ENCODE measurements around the gene TAGLN2. TPM values are rescaled to one million over a fixed set of nuclear protein-coding genes. Genes with fewer than 3 reads are reported as not detected.
A peak's percentile ranks its signal among the peaks of the same experiment; 100 is the strongest.

Gene TAGLN2
- total and polyA plus RNA-seq, 9 of the 15 experiments (the other 6 are each of a cell fraction or from before 2014, with no cell fraction given) = 192 to 683 (median 455) TPM

DNA sequence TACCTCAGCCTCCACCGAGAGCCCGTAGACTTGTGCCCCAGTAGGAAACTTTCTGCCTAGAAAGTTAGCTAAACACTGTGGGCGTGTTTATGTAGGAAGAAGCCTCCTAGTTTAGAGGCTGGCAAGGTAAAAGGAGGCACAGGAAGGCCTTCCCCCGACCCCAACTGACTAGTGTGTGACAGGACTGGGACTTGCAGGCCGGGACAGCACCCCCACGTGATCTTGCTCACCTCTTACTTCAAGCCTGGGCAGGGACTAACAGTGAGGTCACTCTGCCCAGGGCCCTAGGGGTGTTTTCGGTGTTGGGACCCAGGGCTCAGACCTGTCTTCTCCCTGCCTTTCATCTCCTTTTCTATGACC is 392 bp upstream of the TAGLN2 start (continued):
- TF ChIP-seq NRF1 (conservative IDR thresholded peaks at IDR 0.05 in 1 of 2, IDR thresholded peaks at IDR 0.05 in 1 of 2) = 0 out of 4 replicates have a peak, but pooled peaks of 1 of the 2 experiments have one; percentile 6
- TF ChIP-seq FOXP1 (CRISPR knock-in tag; IDR thresholded peaks at IDR 0.05) = no peak
- TF ChIP-seq HDAC8 (tag; IDR thresholded peaks at IDR 0.05) = no peak
- no peak for TF ChIP-seq ZNF644 (tag; IDR thresholded peaks at IDR 0.05; ENCODE audit: low read depth)
- TF ChIP-seq PHF21A (IDR thresholded peaks at IDR 0.05; ENCODE audit: borderline replicate concordance, low read depth) = no peak
- TF ChIP-seq, protein P1, sequence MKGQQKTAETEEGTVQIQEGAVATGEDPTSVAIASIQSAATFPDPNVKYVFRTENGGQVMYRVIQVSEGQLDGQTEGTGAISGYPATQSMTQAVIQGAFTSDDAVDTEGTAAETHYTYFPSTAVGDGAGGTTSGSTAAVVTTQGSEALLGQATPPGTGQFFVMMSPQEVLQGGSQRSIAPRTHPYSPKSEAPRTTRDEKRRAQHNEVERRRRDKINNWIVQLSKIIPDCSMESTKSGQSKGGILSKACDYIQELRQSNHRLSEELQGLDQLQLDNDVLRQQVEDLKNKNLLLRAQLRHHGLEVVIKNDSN (CRISPR knock-in tag; IDR thresholded peaks at IDR 0.05) = peak; percentile 83

DNA sequence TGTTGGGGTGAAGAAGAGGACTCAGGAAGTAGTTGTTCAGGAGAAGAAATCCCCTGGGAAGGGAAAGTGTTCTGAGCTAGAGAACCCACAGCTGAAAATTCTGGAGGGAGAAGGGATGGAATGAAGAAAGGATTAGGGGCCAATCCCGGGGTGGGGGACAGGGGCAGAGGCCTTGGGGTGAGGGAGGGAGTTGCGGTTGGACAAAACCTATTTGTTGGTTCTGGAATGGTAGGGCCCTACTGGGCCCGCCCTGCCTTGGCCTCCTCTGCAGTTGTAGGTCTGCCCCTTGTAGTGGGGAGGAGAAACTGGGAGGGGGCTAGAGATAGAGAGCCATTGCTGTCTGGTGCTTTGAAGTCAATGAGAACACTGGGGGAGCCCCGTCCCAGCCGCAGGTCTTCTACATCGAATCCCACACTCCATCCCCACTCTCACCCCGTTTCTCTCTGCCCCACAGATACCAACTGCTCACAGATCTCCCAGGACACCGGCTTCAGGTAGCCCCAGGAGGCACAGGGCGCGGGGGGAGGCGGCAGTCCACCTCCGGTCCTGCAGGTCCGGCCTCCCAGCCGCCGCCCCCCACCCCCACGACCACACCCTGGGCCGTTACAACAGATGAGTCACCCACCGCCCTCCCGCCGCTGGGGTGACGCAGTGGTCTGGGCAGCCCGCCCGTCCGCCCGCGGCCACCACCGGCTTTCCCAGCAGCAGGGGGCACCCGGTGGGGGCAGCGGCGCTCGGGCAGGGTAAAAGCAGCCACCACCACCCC is 1.1 kb downstream of the TAGLN2 start:
- Histone ChIP-seq H3K79me2 (ENCODE audit: control insufficient read depth, insufficient read depth, low read length) (peaks cover 62% of the 10 kb centered on the region), H2AFZ (ENCODE audit: low read depth, low read length) (peak overlapping the region; percentile 65), H3K9ac (ENCODE audit: insufficient read depth in 1 of 2, low read depth in 2 of 2, low read length in 2 of 2) (peak overlapping the region; percentile 93 to 99), H3K27ac (ENCODE audit: extremely low read depth, low read depth, low read length) (peak overlapping the region; percentile 100), H3K9me1 (ENCODE audit: control insufficient read depth, insufficient read depth, low read length) (peaks cover 12% of the 10 kb centered on the region), H3K4me1 (replicated peaks in 1 of 2; ENCODE audit: control insufficient read depth in 2 of 2, insufficient read depth in 2 of 2, low read length in 2 of 2) (peaks cover 28 to 70% of the 10 kb centered on the region in 2 experiments), H3K9me3 (replicated peaks; ENCODE audit: control insufficient read depth, insufficient read depth, low read depth, low read length) (no peaks in the 10 kb centered on the region), H3K4me3 (peak overlapping the region; percentile 72), H3K4me2 (ENCODE audit: insufficient read depth, low read length) (peak overlapping the region; percentile 94), H3K27me3 (ENCODE audit: control insufficient read depth in 2 of 2, insufficient read depth in 2 of 2, low read length in 2 of 2) (no peaks in the 10 kb centered on the region), H3K36me3 (ENCODE audit: control insufficient read depth, insufficient read depth, low read length) (peaks cover 40% of the 10 kb centered on the region), H4K20me1 (replicated peaks; ENCODE audit: control insufficient read depth, insufficient read depth, low read length) (peaks cover 39% of the 10 kb centered on the region; the same call in 1 of the 2 replicates)
- POLR2A ChIA-PET = interaction anchor here (0.5 to 4.2 kb wide), 14 partner anchors 9 to 271 kb away, joined by 3 to 35 read pairs (median 4); partner anchors contain the start of gene DUSP23
- 0% methylated on average over 11 of the region's 31 CpGs for WGBS (ENCODE audit: insufficient coverage, low coverage, missing lambda C conversion rate)
- BruUV-seq (replicated peaks) = TSS peak; percentile 35
- in situ Hi-C loops (cut with MboI) = no loop called here
- DNase-seq (ENCODE audit: extremely low read depth in 1 of 4, low spot score in 3 of 4) (peak; percentile 91 to 97 (median 94)), FAIRE-seq (no peak), ATAC-seq (peak; percentile 72)
- CTCF ChIA-PET (ENCODE audit: low intra/inter-chr PET ratio) = no interaction called here
- intact Hi-C loops (cut with micrococcal nuclease) = loop anchor here (1.0 to 10.0 kb wide), 3 partner anchors 24 to 341 kb away; partner anchors contain the start of genes CFAP45 and DCAF8
- TF ChIP-seq HMGN3 (IDR thresholded peaks at IDR 0.05; ENCODE audit: borderline replicate concordance, extremely low read depth, insufficient read length, low read depth, low read length) = peak; percentile 98
- TF ChIP-seq SP2 (IDR thresholded peaks at IDR 0.05; ENCODE audit: extremely low read depth, low read depth, low read length, poor library complexity, severe bottlenecking) = no peak
- no peak for TF ChIP-seq RUNX1 (IDR thresholded peaks at IDR 0.05; ENCODE audit: low read depth)
- TF ChIP-seq, protein P2, sequence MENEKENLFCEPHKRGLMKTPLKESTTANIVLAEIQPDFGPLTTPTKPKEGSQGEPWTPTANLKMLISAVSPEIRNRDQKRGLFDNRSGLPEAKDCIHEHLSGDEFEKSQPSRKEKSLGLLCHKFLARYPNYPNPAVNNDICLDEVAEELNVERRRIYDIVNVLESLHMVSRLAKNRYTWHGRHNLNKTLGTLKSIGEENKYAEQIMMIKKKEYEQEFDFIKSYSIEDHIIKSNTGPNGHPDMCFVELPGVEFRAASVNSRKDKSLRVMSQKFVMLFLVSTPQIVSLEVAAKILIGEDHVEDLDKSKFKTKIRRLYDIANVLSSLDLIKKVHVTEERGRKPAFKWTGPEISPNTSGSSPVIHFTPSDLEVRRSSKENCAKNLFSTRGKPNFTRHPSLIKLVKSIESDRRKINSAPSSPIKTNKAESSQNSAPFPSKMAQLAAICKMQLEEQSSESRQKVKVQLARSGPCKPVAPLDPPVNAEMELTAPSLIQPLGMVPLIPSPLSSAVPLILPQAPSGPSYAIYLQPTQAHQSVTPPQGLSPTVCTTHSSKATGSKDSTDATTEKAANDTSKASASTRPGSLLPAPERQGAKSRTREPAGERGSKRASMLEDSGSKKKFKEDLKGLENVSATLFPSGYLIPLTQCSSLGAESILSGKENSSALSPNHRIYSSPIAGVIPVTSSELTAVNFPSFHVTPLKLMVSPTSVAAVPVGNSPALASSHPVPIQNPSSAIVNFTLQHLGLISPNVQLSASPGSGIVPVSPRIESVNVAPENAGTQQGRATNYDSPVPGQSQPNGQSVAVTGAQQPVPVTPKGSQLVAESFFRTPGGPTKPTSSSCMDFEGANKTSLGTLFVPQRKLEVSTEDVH (IDR thresholded peaks at IDR 0.05; ENCODE audit: low read depth, partially characterized antibody) = no peak
- TF ChIP-seq SIX5 (IDR thresholded peaks at IDR 0.05; ENCODE audit: borderline replicate concordance in 1 of 2, insufficient read depth in 1 of 2, low read depth in 1 of 2, low read length in 2 of 2) = no peak
- no peak for TF ChIP-seq ZNF133 (CRISPR knock-in tag; IDR thresholded peaks at IDR 0.05)
- peak; percentile 84 for TF ChIP-seq SMARCE1 (IDR thresholded peaks at IDR 0.05)
- TF ChIP-seq, protein P3, sequence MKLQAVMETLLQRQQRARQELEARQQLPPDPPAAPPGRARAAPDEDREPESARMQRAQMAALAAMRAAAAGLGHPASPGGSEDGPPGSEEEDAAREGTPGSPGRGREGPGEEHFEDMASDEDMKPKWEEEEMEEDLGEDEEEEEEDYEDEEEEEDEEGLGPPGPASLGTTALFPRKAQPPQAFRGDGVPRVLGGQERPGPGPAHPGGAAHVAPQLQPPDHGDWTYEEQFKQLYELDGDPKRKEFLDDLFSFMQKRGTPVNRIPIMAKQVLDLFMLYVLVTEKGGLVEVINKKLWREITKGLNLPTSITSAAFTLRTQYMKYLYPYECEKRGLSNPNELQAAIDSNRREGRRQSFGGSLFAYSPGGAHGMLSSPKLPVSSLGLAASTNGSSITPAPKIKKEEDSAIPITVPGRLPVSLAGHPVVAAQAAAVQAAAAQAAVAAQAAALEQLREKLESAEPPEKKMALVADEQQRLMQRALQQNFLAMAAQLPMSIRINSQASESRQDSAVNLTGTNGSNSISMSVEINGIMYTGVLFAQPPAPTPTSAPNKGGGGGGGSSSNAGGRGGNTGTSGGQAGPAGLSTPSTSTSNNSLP (IDR thresholded peaks at IDR 0.05; ENCODE audit: borderline replicate concordance, low read depth, low read length) = no peak
- peak; percentile 66 for TF ChIP-seq SMARCA4 (IDR thresholded peaks at IDR 0.05)
